Omental fat pad (tissue), 4 donors: ENCODE results near the gene MEGF10. TPM values are rescaled to one million over a fixed set of nuclear protein-coding genes. Genes with fewer than 3 reads are reported as not detected.

Source experiments
- ATAC-seq: fragments of 150-250 bp; one replicate; pipeline ENCODE4 v1.9.1; 2016; ENCODE audit warnings: mild to moderate bottlenecking, moderate library complexity; ENCODE audit not compliant: low FRiP score
- DNase-seq: peaks from one replicate; pipeline ENCODE4 v3.0.0-alpha.2; 2019; ENCODE audit warnings: low spot score
- total RNA-seq, 4 donors: library from RNA; depleted of rRNA; stranded (reverse); fragments of >200 nt; gene quantifications; one replicate each; pipeline ENCODE4 v1.1.0, GENCODE V29; 2016
- TF ChIP-seq, protein P1 (sequence below), 3 donors: fragments of 450-650 bp; IDR thresholded peaks; one replicate each; pipeline ENCODE4 v1.5.1; 2016 to 2017; ENCODE audit warnings: antibody characterized with exemption in 3 of 3, mild to moderate bottlenecking in 3 of 3, moderate library complexity in 2 of 3

Gene MEGF10
- total RNA-seq, 4 donors from 2014 or later, result 0.13 to 0.74 (median 0.42) TPM

- DNase-seq (no peak), ATAC-seq (no peak)
- TF ChIP-seq, protein P1, sequence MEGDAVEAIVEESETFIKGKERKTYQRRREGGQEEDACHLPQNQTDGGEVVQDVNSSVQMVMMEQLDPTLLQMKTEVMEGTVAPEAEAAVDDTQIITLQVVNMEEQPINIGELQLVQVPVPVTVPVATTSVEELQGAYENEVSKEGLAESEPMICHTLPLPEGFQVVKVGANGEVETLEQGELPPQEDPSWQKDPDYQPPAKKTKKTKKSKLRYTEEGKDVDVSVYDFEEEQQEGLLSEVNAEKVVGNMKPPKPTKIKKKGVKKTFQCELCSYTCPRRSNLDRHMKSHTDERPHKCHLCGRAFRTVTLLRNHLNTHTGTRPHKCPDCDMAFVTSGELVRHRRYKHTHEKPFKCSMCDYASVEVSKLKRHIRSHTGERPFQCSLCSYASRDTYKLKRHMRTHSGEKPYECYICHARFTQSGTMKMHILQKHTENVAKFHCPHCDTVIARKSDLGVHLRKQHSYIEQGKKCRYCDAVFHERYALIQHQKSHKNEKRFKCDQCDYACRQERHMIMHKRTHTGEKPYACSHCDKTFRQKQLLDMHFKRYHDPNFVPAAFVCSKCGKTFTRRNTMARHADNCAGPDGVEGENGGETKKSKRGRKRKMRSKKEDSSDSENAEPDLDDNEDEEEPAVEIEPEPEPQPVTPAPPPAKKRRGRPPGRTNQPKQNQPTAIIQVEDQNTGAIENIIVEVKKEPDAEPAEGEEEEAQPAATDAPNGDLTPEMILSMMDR (IDR thresholded peaks at IDR 0.05), result no peak
Measured at GRCh38 chr5:127298656-127299055, 8.1 kb downstream of the MEGF10 start.

DNA sequence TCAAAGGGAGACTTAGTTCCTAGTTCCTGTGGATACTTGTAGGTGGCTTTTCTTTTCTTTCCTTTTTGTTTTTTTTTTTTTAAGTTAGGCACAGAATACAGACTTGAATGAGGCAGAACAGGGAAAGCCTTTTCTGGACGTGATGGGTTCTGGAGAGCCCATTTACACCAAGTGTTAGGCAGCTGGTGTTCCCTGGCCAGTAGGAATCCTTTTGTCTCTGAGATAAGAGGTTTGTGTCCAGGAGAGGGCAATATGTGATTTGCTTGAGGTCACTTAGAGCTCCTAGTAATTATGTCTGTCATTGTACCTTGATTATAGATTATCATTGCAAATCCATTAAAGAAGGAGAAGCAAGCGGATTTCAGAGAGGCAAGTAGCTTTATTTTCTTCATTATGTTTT lies 9.1 kb downstream of the MEGF10 start:
- TF ChIP-seq, protein P1 (IDR thresholded peaks at IDR 0.05), result no peak
- no peak for DNase-seq
- no peak for ATAC-seq

GRCh38 chr5:127302509-127302908 lies 11.9 kb downstream of the MEGF10 start:
- ATAC-seq, result no peak
- TF ChIP-seq, protein P1 (IDR thresholded peaks at IDR 0.05), result no peak
- no peak for DNase-seq

GRCh38 chr5:127303404-127303803 lies 12.8 kb downstream of the MEGF10 start:
- ATAC-seq, result no peak
- TF ChIP-seq, protein P1 (IDR thresholded peaks at IDR 0.05), result no peak
- no peak for DNase-seq

DNA sequence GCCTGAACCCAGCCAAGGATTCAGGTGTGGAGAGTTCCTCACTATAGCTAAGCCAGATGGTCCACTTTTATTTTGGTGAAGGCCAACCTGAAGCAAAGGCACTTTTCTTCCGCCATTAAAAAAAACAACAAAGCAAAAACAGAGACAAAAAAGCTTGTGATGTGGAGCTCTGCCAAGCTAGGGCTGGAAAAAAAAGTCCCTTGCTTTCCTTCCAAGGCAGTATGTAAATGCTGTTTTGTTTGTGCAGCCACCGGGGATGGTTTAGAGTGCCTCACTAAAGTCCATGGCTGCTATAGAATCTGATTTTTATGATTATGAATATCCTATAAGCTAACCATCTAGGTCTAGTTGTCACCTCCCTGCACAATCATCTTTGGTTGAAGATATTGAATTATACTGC lies 14.9 kb downstream of the MEGF10 start:
- no peak for ATAC-seq
- TF ChIP-seq, protein P1 (IDR thresholded peaks at IDR 0.05), result no peak
- no peak for DNase-seq

DNA sequence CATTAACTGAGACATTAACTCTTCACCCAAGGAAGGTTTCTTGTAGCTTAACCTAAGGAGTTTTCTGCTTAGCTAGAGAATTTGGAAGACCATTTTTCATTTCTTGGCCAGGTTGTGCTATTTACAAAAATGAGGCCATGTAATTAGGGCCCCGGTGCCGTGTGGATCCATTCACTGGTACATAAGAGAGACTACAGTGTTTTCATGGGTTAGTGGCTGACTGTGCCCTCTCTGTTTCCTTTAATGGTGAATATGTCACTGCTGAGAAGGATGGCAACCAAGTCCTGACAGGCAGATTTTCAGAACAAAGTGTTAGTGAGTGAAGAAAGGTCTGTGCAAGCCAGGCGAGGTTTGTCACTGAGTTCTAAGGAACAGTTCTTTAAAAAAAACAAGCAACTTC lies 15.4 kb downstream of the MEGF10 start:
- TF ChIP-seq, protein P1 (IDR thresholded peaks at IDR 0.05), result no peak
- no peak for ATAC-seq
- DNase-seq, result no peak

DNA sequence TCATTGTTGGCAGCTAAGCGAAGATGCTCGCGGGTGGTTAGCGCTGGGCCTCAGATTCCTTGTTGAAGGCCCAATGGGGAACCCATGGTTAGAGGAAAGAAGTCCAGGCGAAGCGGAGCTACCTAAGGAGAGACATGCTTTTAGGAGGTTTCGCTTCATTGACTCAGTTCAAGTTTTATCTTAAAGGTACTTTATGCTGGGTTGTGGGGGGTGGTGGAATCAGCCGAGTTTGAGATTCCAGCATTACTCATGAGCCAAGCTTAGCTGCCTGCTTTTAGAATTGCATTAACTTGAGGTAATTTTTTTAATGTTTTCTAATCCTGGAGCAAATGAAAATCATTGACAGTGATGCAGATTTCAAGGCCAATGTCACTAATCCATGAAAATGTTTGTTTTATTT lies 16.1 kb downstream of the MEGF10 start:
- no peak for ATAC-seq
- TF ChIP-seq, protein P1 (IDR thresholded peaks at IDR 0.05), result no peak
- no peak for DNase-seq
